Vagina (tissue), 2 donors: ENCODE results near the gene FCN2. TPM values are rescaled to one million over a fixed set of nuclear protein-coding genes. Genes with fewer than 3 reads are reported as not detected.

Experiments
- DNase-seq, 2 donors: peaks; one replicate each; pipeline ENCODE4 v3.0.0-alpha.2; 2017; ENCODE audit errors: extremely low spot score in 2 of 2
- H3K27ac ChIP-seq: fragments of 200-600 bp; sonication (generic); one replicate; pipeline ENCODE4 v1.5.1; 2019
- H3K27me3 ChIP-seq: fragments of 200-600 bp; sonication (generic); one replicate; pipeline ENCODE4 v1.5.1; 2019
- H3K36me3 ChIP-seq, 2 donors: fragments of 200-600 bp; sonication (generic); one replicate each; pipeline ENCODE4 v1.5.1; 2017 to 2019
- H3K4me1 ChIP-seq: fragments of 200-600 bp; sonication (generic); one replicate; pipeline ENCODE4 v1.5.1; 2019
- H3K4me3 ChIP-seq, 2 donors: fragments of 200-600 bp; sonication (generic); 1 replicate in 1 of 2; 2 replicates in 1 of 2; pipeline ENCODE4 v1.5.1; 2016 to 2019
- H3K9me3 ChIP-seq: fragments of 200-600 bp; sonication (generic); one replicate; pipeline ENCODE4 v1.5.1; 2019
- POLR2A ChIP-seq, 2 donors: fragments of 450-650 bp; IDR thresholded peaks; one replicate each; pipeline ENCODE4 v1.6.1; 2017; ENCODE audit warnings: antibody characterized with exemption in 2 of 2, mild to moderate bottlenecking in 2 of 2, moderate library complexity in 2 of 2
- POLR2AphosphoS5 ChIP-seq, 2 donors: sonication (generic); formaldehyde crosslinking; IDR thresholded peaks; one replicate each; pipeline ENCODE4 v1.9.0; 2017; ENCODE audit warnings: antibody characterized with exemption in 2 of 2, mild to moderate bottlenecking in 2 of 2, low read depth in 1 of 2; ENCODE audit not compliant: insufficient read depth in 1 of 2
- intact Hi-C: fragments of 100-400 bp; cut with DNase I; formaldehyde crosslinking; loops from one replicate; pipeline ENCODE4 v1.15.1; 2023
- total RNA-seq: library from RNA; depleted of rRNA; stranded (reverse); fragments of >200 nt; gene quantifications from one replicate; pipeline ENCODE4 v1.2.3, GENCODE V29; 2016
- TF ChIP-seq, protein P1 (sequence below), 3 experiments: fragments of 450-650 bp in 2 of 3; fragments of 200-600 bp in 1 of 3; sonication (generic) in 1 of 3; IDR thresholded peaks; one replicate each; pipeline ENCODE4 v1.5.1; 2017 to 2019; ENCODE audit warnings: antibody characterized with exemption in 3 of 3, mild to moderate bottlenecking in 2 of 3, moderate library complexity in 2 of 3

The FCN2 gene
- total RNA-seq, 1 donor from 2014 or later, result not detected

DNA sequence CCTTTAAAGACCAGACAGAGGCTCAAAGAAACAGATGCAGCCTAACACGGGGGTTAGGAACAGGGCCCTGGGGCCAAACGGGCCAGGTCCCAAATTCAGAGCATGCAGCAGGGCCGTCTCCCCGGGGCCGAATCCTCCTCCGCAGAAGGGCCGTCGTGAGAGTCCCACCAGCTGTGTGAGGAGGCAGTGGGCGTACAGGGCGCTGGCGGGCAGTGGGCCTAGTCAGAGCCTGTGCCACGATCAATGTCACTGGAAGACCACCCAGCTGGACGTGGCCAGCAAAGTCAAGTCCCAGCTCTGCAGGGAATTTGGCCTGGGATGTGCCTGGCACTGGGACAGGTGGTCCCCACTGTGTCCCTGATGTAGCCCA is 15.8 kb upstream of the FCN2 start:
- Histone ChIP-seq H3K4me1 (peaks cover 7% of the 10 kb centered on the region), H3K27me3 (no peaks in the 10 kb centered on the region), H3K9me3 (no peaks in the 10 kb centered on the region), H3K27ac (no peak overlapping the region), H3K36me3 (no peaks in the 10 kb centered on the region), H3K4me3 (no peak overlapping the region)
- intact Hi-C loops, result no loop called here
- TF ChIP-seq POLR2A (IDR thresholded peaks at IDR 0.05) (no peak), POLR2AphosphoS5 (IDR thresholded peaks at IDR 0.05; ENCODE audit: insufficient read depth in 1 of 2, low read depth in 1 of 2) (no peak)
- TF ChIP-seq, protein P1, sequence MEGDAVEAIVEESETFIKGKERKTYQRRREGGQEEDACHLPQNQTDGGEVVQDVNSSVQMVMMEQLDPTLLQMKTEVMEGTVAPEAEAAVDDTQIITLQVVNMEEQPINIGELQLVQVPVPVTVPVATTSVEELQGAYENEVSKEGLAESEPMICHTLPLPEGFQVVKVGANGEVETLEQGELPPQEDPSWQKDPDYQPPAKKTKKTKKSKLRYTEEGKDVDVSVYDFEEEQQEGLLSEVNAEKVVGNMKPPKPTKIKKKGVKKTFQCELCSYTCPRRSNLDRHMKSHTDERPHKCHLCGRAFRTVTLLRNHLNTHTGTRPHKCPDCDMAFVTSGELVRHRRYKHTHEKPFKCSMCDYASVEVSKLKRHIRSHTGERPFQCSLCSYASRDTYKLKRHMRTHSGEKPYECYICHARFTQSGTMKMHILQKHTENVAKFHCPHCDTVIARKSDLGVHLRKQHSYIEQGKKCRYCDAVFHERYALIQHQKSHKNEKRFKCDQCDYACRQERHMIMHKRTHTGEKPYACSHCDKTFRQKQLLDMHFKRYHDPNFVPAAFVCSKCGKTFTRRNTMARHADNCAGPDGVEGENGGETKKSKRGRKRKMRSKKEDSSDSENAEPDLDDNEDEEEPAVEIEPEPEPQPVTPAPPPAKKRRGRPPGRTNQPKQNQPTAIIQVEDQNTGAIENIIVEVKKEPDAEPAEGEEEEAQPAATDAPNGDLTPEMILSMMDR (IDR thresholded peaks at IDR 0.05), result no peak
- no peak for DNase-seq

DNA sequence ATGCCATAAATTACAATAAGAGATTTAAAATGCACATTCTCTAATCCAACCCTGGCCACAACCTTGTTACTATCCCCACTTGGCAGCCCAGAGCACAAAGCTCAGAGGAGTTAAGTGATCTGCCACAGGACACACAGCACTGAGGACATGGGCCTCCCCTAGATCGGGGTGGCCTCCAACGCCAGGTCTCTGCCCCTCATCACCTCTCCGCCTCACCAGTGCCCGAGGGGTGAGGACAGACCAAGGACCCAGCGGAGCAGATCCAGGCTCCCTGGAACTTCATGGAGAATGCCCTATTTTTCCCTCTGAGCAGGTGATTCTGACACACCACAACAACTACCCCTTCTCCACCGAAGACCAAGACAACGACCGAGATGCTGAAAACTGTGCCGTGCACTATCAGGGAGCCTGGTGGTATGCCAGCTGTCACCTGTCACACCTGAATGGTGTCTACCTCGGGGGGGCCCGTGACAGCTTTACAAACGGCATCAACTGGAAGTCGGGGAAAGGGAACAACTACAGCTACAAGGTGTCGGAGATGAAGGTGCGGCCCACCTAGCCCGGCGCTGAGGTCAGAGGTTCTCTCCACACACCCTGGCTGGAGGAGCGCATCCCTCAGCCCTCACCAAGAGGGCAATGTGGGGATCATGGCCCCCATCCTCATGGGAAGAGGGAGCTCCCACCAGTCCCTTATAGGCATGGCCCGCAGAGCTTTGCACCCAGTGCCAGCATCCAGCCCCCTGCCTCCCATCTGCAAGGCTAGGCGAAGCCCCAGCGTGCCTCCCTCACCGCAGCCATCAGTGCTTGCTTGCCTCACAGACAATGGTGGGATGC is 12.5 kb upstream of the FCN2 start:
- H3K4me1 ChIP-seq, result peaks cover 13% of the 10 kb centered on the region
- TF ChIP-seq POLR2A (IDR thresholded peaks at IDR 0.05) (no peak), POLR2AphosphoS5 (IDR thresholded peaks at IDR 0.05; ENCODE audit: insufficient read depth in 1 of 2, low read depth in 1 of 2) (no peak)
- TF ChIP-seq, protein P1 (IDR thresholded peaks at IDR 0.05), result no peak
- no peak for DNase-seq
- no peaks in the 10 kb centered on the region for H3K36me3 ChIP-seq
- H3K9me3 ChIP-seq, result no peaks in the 10 kb centered on the region
- no peaks in the 10 kb centered on the region for H3K27me3 ChIP-seq
- no peak overlapping the region for H3K4me3 ChIP-seq
- no peak overlapping the region for H3K27ac ChIP-seq
- intact Hi-C loops, result no loop called here

DNA sequence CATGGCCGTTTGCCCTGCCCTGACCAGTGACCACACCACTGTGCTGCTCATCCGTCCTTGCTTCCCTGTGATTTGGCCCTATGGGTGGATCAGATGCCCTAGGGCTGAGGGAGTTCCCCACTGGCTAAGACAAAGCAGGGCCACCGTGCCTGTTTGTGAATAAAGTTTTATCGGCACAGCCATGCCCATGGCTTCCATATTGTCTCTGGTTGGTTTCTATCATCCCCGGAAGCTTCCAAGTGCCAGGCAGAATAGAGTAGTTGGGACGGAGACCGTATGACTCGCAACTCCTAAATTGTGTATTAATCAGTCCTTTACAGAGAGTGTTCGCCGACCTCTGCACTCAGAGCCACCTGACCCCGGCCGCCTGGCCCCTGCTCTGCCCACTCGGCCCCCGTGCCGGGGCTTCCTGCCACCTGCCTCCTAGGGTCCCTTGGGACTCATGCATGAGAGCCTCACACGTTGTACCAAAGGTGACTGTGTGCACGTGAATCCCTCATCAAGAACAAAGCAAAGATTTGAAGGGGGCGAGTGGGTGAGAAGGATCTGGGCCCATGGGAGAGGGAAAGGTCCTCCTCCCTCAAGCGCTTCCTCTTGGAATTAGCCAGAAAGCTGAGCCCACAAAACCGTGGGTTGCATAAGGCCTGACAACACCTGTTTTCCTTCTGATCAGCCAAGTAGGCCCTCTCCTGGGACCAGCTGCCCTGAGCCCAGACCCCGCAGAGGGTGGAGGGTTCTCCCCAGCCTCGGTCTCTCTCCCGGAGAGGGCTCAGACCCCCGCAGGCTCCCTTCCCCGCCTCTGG is 11.7 kb upstream of the FCN2 start:
- TF ChIP-seq POLR2A (IDR thresholded peaks at IDR 0.05) (no peak), POLR2AphosphoS5 (IDR thresholded peaks at IDR 0.05; ENCODE audit: insufficient read depth in 1 of 2, low read depth in 1 of 2) (no peak)
- TF ChIP-seq, protein P1 (IDR thresholded peaks at IDR 0.05), result no peak
- no peaks in the 10 kb centered on the region for H3K36me3 ChIP-seq
- no peak overlapping the region for H3K4me3 ChIP-seq
- peaks cover 11% of the 10 kb centered on the region for H3K4me1 ChIP-seq
- H3K27ac ChIP-seq, result no peak overlapping the region
- DNase-seq, result no peak
- intact Hi-C loops, result no loop called here
- H3K27me3 ChIP-seq, result no peaks in the 10 kb centered on the region
- H3K9me3 ChIP-seq, result no peaks in the 10 kb centered on the region

DNA sequence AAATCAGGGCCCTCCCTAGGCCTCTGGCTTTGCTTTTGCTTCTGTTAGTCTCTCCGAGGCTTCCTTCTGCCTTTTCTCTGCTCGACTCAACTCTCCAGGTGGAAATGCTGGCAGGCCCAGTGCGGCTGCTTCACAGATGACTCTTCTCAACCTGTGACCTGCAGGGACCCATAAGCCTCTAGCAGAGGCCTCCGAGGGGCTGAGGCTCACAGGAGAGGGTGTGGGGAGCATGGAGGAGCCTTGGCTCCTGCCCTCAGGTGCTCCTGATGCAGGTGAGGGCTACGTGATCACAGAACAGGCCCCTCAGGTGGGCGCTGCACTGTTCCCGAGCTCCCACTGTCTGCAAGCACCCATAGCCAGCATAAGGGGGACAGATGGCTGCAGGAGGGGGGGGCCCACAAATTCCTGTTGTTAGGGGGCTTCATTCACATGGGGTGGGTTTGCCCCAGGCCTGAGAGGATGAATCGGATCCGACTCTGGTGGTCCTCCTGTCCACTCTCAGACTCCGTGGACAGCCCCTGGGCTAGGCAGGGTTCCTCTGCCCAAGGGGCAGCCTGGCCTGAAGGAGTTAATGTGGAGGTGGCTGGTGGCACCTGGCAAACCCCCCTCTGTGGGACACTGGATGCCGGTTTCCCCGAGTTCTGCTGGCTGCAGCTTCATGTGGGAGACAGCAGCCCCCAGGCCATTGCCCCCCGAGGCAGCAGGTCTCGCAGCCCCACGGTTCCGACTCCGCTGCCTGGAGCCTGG is 10.9 kb upstream of the FCN2 start:
- H3K36me3 ChIP-seq, result no peaks in the 10 kb centered on the region
- H3K9me3 ChIP-seq, result no peaks in the 10 kb centered on the region
- DNase-seq, result no peak
- H3K4me1 ChIP-seq, result peaks cover 6% of the 10 kb centered on the region
- TF ChIP-seq POLR2A (IDR thresholded peaks at IDR 0.05) (no peak), POLR2AphosphoS5 (IDR thresholded peaks at IDR 0.05; ENCODE audit: insufficient read depth in 1 of 2, low read depth in 1 of 2) (no peak)
- TF ChIP-seq, protein P1 (IDR thresholded peaks at IDR 0.05), result no peak
- H3K27ac ChIP-seq, result no peak overlapping the region
- intact Hi-C loops, result no loop called here
- H3K4me3 ChIP-seq, result no peak overlapping the region
- no peaks in the 10 kb centered on the region for H3K27me3 ChIP-seq
